ENCODE measurements around the gene RELT. TPM values are rescaled to one million over a fixed set of nuclear protein-coding genes. Genes with fewer than 3 reads are reported as not detected.
A peak's percentile ranks its signal among the peaks of the same experiment; 100 is the strongest.

RELT gene
- total and polyA plus RNA-seq, 9 of the 15 experiments (the other 6 are each of a cell fraction or from before 2014, with no cell fraction given) = 1.1 to 20.2 (median 7.4) TPM

GRCh38 chr11:73359930-73360742 lies 16.1 kb upstream of the RELT start (continued):
- no peak for TF ChIP-seq GMEB1 (CRISPR knock-in tag; IDR thresholded peaks at IDR 0.05)
- no peak for TF ChIP-seq RBM14 (IDR thresholded peaks at IDR 0.05; ENCODE audit: borderline replicate concordance, insufficient read depth, low read depth, low read length)
- no peak for TF ChIP-seq MYC (IDR thresholded peaks at IDR 0.05; ENCODE audit: low read depth, low read length)
- no peak for TF ChIP-seq MYC (CRISPR knock-in tag; IDR thresholded peaks at IDR 0.05; ENCODE audit: borderline replicate concordance, low read depth)
- no peak for TF ChIP-seq MYBL2 (IDR thresholded peaks at IDR 0.05; ENCODE audit: low read depth)
- no peak for TF ChIP-seq MYBL2 (CRISPR knock-in tag; IDR thresholded peaks at IDR 0.05; ENCODE audit: borderline replicate concordance)
- no peak for TF ChIP-seq MAFG (tag; conservative IDR thresholded peaks at IDR 0.05)
- TF ChIP-seq PTRF (tag; IDR thresholded peaks at IDR 0.05) = no peak
- TF ChIP-seq ARNT (IDR thresholded peaks at IDR 0.05) = no peak
- no peak for TF ChIP-seq SMARCA5 (IDR thresholded peaks at IDR 0.05)
- TF ChIP-seq SMC3 (conservative IDR thresholded peaks at IDR 0.05; ENCODE audit: insufficient read depth, low read depth, low read length) = peak; percentile 48; the same call in 1 of the 2 replicates

Measured in K562 (cell line).